ENCODE data around the gene THG1L. TPM values are rescaled to one million over a fixed set of nuclear protein-coding genes. Genes with fewer than 3 reads are reported as not detected.
A peak's percentile ranks its signal among the peaks of the same experiment; 100 is the strongest.
"Not testable (repeated sequence)": the region's sequence is repeated elsewhere in the genome, so short reads cannot be mapped to it uniquely, and the experiment has no call there.

Gene THG1L
- total RNA-seq, 2 donors from 2014 or later: 11.6 to 14.5 TPM

DNA sequence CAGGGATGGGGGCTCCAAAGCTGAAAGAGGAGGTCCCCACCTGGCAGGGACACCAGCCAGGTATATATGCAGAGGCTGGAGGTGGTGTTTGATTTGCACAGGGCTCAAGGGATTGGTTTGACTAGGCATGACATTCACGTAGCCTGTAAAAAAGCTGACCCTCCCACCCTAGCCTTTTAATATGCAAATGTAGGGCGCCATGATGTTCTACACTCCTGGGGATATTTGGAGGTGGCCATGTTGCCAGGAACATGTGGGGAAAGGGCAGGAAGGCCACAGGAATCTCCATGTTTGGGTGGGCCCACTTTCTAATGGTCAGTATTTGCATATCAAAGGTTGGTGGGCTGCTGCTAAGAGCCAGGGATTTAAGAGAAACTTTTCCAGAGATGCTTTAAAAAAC is 12.0 kb upstream of the THG1L start:
- ATAC-seq: no peak
- no peak for DNase-seq
- intact Hi-C loops (cut with DNase I, micrococcal nuclease): loop anchor here in 1 of 2 donors (5.0 kb wide), 1 partner anchor 392 kb away; no protein-coding TSS in a partner anchor

DNA sequence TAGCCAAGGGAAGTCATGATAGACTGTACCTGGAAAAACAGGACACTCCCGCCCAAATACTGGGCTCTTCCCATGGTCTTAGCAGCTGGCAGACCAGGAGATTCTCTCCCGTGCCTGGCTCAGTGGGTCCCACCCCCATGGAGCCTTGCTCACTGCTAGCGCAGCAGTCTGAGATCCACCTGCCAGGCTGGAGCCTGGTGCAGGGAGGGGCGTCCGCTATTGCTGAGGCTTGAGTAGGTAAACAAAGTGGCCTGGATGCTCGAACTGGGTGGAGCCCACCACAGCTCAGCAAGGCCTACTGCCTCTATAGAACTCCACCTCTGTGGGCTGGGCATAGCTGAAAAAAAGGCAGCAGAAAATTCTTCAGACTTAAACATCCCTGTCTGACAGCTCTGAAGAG is 10.1 kb upstream of the THG1L start:
- DNase-seq: peak; percentile 24 to 40
- peak; percentile 51 for ATAC-seq
- intact Hi-C loops (cut with DNase I, micrococcal nuclease): no loop called here

DNA sequence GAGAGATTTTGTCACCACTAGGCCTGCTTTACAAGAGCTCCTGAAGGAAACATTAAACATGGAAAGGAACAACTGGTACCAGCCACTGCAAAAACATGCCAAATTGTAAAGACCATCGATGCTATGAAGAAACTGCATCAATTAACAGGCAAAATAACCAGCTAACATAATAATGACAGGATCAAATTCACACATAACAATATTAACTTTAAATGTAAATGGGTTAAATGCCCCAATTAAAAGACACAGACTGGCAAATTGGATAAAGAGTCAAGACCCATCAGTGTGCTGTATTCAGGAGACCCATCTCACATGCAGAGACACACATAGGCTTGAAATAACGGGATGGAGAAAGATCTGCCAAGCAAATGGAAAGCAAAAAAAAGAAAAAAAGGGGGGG is 8.3 kb upstream of the THG1L start:
- intact Hi-C loops (cut with DNase I, micrococcal nuclease): not testable (repeated sequence)

DNA sequence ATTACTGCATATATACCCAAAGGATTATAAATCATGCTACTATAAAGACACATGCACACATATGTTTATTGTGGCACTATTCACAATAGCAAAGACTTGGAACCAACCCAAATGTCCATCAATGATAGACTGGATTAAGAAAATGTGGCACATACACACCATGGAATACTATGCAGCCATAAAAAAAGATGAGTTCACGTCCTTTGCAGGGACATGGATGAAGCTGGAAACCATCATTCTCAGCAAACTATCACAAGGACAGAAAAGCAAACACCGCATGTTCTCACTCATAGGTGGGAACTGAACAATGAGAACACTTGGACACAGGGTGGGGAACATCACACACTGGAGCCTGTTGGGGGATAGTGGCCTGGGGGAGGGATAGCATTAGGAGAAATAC is 4.6 kb upstream of the THG1L start:
- DNase-seq; ATAC-seq; intact Hi-C loops (cut with DNase I, micrococcal nuclease): not testable (repeated sequence)

More for the DNA sequence above, 8.3 kb upstream of the THG1L start:
- not testable (repeated sequence) for ATAC-seq, DNase-seq

DNA sequence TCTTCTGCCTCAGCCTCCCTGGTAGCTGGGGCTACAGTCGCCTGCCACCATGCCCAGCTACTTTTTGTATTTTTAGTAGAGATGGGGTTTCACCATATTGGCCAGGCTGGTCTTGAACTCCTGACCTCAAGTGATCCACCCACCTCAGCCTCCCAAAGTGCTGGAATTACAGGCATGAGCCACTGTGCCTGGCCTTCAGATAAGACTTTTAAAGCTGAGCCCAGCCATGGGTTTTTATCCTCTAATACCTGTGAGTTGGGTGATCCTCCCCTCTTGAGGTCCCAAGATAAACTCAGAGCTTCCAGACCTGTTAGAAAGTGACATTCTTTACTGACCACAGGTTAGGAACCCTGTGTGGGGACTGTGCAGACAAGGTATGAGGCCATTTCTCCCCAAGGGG is 3.4 kb upstream of the THG1L start:
- ATAC-seq; DNase-seq; intact Hi-C loops (cut with DNase I, micrococcal nuclease): not testable (repeated sequence)

DNA sequence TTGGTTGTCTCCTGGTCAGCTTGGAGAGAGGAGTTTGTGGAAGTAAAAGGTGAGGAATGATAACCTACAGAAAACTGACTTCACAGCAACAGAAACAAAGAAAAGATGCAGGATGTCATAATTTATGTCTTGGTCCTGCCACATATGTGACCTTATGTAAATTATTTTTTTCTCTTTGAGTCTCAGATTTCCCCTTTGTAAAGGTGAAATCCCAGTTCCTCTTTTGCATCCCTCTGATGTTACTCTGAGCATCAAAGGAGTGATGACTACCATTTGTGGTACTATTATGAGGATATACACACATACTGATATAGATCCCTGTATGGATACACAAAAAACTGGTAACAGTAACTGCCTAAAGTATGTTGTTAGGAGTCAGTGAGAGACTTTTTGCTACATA is 1.4 kb upstream of the THG1L start:
- intact Hi-C loops (cut with DNase I, micrococcal nuclease): no loop called here
- no peak for ATAC-seq
- DNase-seq: no peak

DNA sequence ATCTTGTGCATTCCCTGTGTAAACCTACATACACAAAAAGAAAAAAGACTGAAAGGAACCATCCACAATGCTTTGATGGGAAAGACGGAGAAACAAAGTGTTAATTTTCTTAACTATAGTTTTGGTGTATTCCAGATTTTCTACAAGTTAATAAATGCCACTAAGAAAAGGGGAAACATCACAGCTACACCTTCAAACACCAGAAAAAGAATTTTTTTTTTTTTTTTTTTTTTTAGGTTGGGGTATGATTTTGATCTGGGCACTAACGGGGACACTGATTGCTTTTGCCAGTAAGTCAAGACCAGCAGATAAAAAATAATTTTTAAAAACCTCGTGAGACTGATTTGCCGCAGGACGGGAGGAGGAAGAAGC is 334 bp upstream of the THG1L start:
- no peak for DNase-seq
- intact Hi-C loops (cut with DNase I, micrococcal nuclease): no loop called here
- no peak for ATAC-seq

DNA sequence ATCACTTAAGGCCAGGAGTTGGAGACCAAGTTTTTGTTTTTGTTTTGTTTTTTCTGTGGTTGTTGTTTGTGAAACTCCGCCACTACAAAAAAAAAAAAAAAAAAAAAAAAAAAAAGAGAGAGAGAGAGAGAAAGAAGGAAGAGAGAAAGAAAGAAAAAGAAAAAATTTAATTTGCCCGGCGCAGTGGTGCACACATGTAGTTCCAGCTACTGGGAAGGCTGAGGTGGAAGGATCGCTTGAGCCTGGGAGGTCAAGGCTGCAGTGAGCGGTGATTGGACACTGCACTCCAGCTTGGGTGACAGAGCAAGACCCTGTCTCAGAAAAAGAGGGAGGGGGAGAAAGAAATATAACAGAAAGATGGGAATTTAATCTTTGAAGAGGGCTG is 902 bp downstream of the THG1L start:
- intact Hi-C loops (cut with DNase I, micrococcal nuclease): no loop called here
- DNase-seq (no peak), ATAC-seq (no peak)

DNA sequence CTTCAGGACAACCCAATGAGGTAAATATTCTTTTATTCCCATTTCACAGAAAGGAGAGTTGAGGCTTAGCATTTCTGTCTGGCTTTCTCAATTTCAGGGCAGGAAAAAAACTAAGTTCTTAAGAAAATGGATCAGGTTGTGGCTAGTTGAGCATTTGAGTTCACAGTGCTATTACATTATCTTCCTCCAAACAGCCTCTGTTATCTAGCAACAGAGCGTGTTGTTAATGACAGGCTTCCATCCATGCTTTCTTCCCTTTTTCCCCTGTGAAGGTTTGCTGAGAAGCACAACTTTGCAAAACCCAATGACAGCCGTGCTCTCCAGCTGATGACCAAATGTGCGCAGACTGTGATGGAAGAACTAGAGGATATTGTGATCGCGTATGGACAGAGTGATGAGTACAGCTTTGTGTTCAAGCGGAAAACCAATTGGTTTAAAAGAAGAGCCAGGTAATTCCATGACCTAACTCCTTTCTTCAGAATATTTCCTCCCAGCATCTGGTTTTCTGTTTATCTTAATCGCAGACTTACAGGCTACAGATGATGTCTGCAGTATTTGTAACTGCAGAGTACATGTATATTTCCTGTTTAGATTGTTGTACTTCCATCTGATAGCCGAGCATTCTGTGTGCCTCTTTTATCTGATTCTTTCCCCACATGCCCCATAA is 1.5 kb downstream of the THG1L start:
- ATAC-seq: no peak
- intact Hi-C loops (cut with DNase I, micrococcal nuclease): no loop called here
- DNase-seq: no peak

DNA sequence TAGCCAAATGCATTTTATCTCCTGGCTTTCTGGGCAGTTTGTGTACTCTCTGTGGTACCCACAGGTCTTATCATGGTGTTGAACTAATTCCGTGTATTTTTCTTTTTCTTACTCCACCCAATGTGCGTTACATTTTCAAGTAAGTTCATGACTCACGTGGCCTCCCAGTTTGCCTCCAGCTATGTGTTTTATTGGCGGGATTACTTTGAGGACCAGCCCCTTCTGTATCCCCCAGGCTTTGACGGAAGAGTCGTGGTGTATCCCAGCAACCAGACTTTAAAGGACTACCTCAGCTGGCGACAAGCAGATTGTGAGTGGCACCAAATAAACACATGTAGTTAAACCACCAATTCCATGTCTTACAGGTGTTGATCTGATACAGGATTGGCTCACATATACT is 3.2 kb downstream of the THG1L start:
- intact Hi-C loops (cut with DNase I, micrococcal nuclease): no loop called here
- DNase-seq (no peak), ATAC-seq (no peak)

DNA sequence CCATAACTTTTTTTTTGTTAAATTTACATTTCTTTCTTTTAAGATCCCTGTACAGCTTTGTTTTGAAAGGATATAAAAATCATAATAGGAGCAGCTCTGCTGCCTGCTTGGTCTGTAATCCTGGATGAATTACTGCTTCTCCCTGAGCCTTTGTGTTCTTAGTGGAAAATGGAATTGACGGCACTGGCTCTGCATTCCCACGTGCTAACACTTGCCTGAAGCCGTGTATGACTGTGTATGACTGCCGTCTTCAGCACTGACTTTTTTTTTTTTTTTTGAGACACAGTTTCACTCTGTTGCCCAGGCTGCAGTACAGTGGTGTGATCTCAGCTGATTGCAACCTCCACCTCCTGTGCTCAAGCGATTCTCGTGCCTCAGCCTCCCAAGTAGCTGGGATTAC is 4.8 kb downstream of the THG1L start:
- intact Hi-C loops (cut with DNase I, micrococcal nuclease): no loop called here
- ATAC-seq (peak; percentile 5), DNase-seq (no peak)

DNA sequence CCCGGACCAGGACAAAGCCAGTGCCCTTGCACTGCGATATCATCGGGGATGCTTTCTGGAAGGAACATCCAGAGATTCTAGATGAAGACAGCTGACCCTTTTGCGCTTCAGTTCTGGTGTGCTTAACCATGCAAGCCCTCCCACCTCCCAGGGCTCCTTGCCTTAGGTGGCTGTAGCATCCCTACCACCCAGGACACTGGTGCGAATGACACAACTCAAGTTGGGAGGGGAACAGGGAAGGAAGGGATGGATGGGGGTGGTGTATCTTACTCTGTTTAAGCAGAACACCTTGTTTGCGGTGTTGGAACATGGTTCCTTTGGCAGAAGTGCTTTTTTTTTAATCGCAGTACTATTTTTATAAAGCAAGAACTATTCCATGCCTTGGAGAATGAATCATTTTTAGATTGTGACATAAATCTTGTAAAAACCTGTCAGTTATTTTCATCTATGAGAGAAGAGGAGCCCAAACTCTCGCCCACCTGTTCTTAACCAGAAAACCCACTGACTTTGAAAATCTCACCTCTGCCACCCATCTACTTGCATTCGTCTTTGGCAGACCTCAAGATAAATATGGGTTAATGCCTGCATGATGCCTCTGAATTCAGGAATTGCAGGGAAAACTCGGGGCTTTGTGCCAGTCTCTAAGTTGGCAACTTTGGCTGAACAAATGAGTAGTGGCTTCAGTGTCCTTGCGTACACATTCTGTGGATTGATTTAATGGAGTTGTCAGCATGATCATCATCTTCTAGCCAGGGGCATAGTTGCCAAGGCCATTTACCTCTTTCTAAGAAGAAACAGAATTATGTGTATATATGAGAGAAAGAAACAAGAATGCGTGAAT is 8.4 kb downstream of the THG1L start:
- intact Hi-C loops (cut with DNase I, micrococcal nuclease): no loop called here

DNA sequence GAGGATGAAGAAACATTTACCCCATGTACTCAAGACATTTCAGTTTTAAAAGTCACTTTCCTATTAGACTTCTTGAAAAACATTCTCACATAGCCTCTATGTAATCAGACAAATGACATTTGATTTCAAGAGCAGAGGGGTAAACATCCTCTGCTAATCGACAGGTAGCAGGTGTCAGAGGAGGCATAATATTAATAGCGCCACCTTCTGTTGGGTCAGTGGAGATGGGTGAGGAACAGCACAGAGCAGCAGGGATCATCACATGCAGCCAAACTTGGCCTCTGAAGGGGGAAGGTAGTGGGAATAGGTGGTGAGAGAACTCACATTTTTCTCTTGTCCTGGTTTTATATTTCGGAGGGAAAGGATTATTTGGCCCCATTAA is 9.0 kb downstream of the THG1L start:
- DNase-seq: no peak
- intact Hi-C loops (cut with DNase I, micrococcal nuclease): no loop called here
- peak; percentile 26 for ATAC-seq

More for the DNA sequence above, 8.4 kb downstream of the THG1L start:
- DNase-seq (no peak), ATAC-seq (no peak)

DNA sequence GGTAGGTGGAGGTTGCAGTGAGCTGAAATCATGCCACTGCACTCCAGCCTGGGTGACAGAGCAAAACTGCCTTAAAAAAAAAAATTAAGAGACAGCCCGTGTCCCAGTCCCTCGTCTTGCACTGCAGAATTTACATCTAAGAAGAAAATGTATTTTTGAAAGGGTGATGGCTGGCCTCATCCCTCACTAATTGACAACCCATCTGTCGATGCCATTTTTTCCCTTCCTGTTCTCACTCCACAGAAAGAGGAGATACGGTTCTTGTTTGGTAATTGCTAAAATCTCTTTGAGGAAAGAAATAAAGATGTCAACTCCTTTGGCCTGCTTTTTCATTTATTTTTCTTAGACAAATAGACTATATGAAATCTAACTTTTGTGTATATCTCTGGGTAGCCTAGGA is 9.9 kb downstream of the THG1L start:
- no peak for ATAC-seq
- no peak for DNase-seq
- intact Hi-C loops (cut with DNase I, micrococcal nuclease): no loop called here

DNA sequence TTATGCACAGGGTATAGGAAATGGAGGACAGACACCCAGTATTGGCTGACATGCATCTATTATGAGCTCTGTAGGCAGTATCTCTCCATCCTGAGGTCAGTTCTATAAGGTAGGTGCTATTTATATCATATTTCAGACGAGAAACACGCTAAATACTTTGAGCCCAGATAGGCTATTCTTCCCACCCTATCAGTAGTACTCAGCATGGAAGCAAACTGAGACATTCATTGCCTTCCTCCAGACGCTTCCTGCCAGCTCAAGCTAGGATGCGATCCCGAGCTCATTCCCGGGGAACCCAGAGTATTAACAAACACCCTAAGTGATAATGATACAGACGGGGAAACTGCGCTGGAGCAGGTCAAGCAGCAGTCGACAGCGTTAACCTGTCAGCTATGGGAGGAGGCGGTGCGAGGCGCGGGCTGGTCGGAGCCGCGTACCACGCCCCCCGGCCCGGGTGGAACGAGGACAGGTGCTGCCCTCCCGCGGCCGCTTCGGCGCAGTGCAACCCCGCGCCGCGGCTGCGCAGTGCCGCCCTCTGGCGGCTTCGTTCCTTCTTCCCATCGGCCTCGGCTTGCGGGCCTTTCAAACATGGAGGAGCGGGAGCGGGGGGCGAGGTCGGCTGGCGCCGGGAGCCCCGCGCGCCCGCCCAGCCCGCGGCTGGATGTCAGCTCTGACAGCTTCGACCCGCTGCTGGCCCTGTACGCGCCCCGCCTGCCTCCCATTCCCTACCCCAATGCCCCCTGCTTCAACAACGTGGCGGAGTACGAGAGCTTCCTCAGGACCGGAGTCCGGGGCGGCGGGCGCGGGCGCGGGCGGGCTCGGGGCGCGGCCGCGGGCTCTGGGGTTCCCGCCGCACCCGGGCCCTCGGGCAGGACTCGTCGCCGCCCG is 12.2 kb downstream of the THG1L start, which contains the start of gene LSM11:
Gene LSM11 (plus strand): TSS at position 550 of the 888 bp plus-strand sequence. CDS start 39 bp downstream, at position 589.
- intact Hi-C loops (cut with DNase I, micrococcal nuclease): no loop called here
- peak; percentile 87 to 96 for DNase-seq
- peak; percentile 94 for ATAC-seq

DNA sequence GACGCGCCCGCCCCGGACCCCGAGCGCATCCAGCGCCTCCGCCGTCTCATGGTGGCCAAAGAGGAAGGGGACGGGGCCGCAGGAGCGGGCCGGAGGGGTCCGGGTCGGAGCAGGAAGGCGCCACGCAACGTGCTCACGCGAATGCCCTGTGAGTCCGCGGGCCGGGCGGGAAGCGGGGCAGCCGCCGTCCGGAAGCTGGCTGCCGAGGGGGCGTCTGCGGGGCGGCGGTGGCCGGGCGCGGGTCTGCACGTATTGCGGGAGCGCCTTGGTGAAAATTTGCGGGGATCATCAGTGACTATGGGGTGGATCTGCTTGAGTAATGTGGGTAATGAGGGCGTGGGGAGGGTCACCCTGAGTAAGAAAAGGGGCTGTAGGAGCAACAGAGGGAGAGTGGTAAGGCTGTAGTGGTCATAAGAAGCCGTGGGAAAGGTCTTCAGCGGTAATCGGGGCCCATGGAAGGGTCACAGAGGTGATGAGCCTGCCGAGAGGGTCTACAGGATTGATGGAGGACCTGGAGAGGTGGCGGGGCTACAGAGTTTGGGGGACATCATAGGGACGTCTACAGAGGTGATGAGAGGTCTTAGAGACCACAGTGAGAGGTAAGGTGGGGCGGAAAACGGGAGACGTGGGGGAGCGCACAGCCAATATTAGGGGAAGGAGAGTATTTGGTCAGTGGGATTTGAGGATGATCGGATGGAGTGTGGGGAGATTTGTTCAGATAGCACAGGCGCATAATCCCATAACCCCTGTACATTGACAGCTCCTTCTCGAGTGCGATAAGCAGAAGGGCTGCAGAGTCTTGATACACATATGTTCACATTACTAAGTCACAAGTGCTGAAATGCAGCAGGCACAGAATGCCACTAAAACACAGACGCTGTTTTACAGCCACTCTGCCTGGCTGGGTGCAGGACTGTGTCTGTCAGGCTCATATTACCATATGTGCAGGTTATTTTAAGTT is 13.1 kb downstream of the THG1L start:
- ATAC-seq: peak; percentile 13
- DNase-seq: peak in 1 of 2 donors; percentile 51
- intact Hi-C loops (cut with DNase I, micrococcal nuclease): no loop called here

DNA sequence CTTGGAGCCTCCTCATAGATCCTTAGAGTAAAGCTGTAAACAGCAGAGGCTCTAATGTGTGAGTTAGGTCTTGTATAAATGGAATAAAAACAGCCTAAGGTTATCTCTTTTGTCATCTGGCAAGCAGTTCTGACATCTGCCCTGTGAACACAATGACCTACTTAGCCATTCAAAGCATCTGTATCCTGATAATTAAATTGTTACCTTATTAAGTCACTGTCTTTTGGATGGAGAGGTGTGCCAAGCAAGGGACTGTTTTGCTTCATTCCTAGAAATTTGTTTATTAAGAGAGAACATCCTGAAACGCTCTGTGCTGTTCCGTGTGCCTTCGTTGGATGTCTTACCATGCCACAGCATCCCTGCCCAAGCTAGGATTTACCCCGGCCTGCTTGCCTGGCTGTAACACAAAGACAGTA is 13.8 kb downstream of the THG1L start:
- intact Hi-C loops (cut with DNase I, micrococcal nuclease): no loop called here
- ATAC-seq (no peak), DNase-seq (no peak)

DNA sequence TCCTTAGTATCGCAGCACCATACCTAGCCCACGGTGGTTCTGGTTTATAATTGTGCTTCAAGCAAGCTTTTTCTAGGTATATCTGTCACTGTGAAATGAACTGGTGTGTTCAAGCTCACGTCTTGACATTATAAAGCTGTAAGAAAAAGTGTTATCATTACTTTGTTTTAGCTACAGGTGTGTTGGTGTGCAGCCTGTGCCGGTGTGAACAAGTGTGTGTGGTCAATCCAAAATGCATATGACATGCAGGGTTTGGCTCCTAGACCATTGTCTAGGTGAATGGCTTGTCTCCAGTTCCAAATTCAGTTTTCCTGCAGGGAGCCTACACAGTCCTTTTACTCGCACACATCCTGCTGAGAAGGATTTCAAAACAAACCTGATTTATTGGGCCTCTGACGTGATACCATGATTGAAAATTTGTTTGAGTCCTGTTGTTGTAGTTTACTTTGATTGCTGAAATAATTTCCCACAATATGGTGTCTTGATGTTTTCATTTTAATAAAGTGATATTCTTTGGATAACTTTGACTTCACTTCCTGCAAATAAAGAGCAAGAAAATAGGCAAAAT is 16.0 kb downstream of the THG1L start:
- intact Hi-C loops (cut with DNase I, micrococcal nuclease): no loop called here
- ATAC-seq (no peak), DNase-seq (no peak)
